Naive B cell (primary cell): Measurements from ENCODE around the gene CCNK. TPM values are rescaled to one million over a fixed set of nuclear protein-coding genes. Genes with fewer than 3 reads are reported as not detected.

Experiments
- ATAC-seq, 2 donors: fragments of 150-1000 bp; cut with Tn5 transposase; 2 replicates each; pipeline ENCODE4 v1.10.0; 2021; ENCODE audit warnings: low read depth in 2 of 2, mild to moderate bottlenecking in 2 of 2, moderate library complexity in 2 of 2
- DNase-seq: peaks from one replicate; pipeline ENCODE4 v3.0.0; 2022
- H3K27ac Mint-ChIP-seq, 6 donors: one replicate each; pipeline ENCODE4 v1.8.0; 2020 to 2022; ENCODE audit warnings: mild to moderate bottlenecking in 6 of 6, mixed read lengths in 6 of 6, moderate library complexity in 5 of 6, inconsistent platforms in 2 of 6
- H3K27me3 Mint-ChIP-seq, 3 donors: one replicate each; pipeline ENCODE4 v1.8.0; 2021 to 2022; ENCODE audit warnings: mixed read lengths in 3 of 3, mild to moderate bottlenecking in 1 of 3
- H3K36me3 Mint-ChIP-seq, 2 donors: one replicate each; pipeline ENCODE4 v1.8.0; 2020 to 2022; ENCODE audit warnings: mixed read lengths in 2 of 2, inconsistent platforms in 1 of 2, mild to moderate bottlenecking in 1 of 2
- H3K4me1 Mint-ChIP-seq, 3 donors: one replicate each; pipeline ENCODE4 v1.8.0; 2020 to 2022; ENCODE audit warnings: mixed read lengths in 3 of 3, inconsistent platforms in 1 of 3, mild to moderate bottlenecking in 1 of 3, moderate library complexity in 1 of 3
- H3K4me3 Mint-ChIP-seq, 8 donors: one replicate each; pipeline ENCODE4 v1.8.0; 2020 to 2022; ENCODE audit warnings: mild to moderate bottlenecking in 8 of 8, mixed read lengths in 8 of 8, moderate library complexity in 8 of 8, inconsistent platforms in 2 of 8
- H3K9me3 Mint-ChIP-seq, 7 donors: one replicate each; pipeline ENCODE4 v1.8.0; 2020 to 2022; ENCODE audit warnings: mixed read lengths in 7 of 7, mild to moderate bottlenecking in 5 of 7, inconsistent platforms in 2 of 7, moderate library complexity in 1 of 7
- polyA plus RNA-seq, 6 donors: library from polyadenylated mRNA; unstranded; fragments of 300-500 nt; fragmentation: Illumina TruSeq; gene quantifications; one replicate each; pipeline ENCODE4 v1.2.3, GENCODE V29; 2021; ENCODE audit warnings: low read depth in 6 of 6

Gene CCNK
- polyA plus RNA-seq, 6 donors from 2014 or later, result 15.5 to 30.7 (median 23.1) TPM

DNA sequence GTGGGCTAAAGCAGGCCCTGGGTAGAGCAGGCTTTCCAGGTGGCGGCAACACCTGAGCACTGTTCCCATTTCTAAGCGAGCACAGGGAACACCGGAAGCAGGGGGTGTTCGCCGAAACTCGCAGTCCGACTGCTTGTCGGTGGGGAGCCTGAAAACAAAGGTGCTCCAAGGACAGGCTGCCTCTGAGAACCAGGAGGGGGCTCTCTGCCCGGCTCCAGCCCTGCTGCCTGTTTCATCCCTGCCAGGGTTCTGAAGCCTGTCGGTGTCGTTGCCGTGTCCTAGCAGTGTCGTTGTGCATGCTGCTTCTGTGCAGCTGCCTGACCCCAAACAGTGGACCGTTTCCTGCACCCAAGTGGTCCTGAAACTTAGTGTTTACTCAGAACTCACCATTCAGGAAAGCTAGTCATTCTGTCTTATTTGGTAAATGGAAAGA lies 21.8 kb downstream of the CCNK start:
- H3K27ac Mint-ChIP-seq, result peak overlapping the region in 1 of 6 donors; percentile 77
- H3K4me1 Mint-ChIP-seq, result no peaks in the 10 kb centered on the region
- peaks cover 20 to 38% of the 10 kb centered on the region in 2 donors for H3K36me3 Mint-ChIP-seq
- DNase-seq (no peak), ATAC-seq (no peak)
- no peak overlapping the region for H3K4me3 Mint-ChIP-seq
- no peaks in the 10 kb centered on the region for H3K27me3 Mint-ChIP-seq
- no peaks in the 10 kb centered on the region for H3K9me3 Mint-ChIP-seq

DNA sequence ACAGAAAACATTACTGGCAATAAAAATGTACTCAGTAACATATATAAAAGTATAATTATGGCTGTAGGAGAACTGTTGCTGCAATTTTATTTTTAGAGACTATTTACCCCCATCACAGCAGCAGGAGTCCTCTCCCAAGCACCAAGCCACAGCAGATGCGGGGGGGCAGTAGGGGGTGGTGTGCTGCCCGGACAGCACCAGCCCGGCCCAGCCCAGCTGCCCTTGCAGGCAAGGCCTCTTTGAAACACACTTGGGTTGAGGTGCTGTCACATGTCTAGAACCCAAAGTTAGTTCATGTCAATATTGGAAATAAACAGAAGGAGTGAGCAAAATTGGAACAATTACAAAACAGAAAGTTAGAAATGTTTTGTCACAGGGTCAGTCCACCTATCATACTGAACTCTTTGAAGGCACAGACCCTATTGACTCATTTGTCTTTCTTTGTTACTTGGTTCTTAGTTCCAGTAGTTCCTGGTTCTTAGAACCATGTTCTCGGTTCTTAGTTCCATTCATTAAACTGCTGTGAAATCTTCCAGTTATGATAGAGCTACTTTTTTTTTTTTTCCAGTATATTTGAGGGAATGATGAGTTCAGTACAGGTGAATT lies 22.7 kb downstream of the CCNK start:
- H3K27ac Mint-ChIP-seq, result no peak overlapping the region
- H3K27me3 Mint-ChIP-seq, result no peaks in the 10 kb centered on the region

DNA sequence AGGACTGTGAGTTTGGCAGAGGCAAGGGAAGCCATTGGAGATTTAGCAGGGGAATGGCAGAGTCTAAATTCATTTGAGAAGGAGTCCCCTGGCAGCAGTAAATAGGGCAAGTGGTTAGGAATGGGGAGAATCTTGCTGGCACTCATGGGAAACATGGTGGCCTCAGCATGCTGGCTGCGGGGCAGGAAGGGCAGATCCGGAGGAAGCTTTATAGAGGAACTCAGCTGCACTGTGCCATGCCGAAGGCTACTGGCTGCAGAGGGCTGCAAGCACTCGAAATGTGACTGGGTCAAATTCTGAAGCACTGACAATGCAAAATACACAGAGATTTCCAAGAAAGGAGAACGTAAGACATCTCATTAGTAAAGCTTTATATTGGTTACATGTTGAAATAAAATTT lies 23.9 kb downstream of the CCNK start:
- ATAC-seq (no peak), DNase-seq (no peak)
- no peaks in the 10 kb centered on the region for H3K4me1 Mint-ChIP-seq
- H3K4me3 Mint-ChIP-seq, result no peak overlapping the region
- H3K9me3 Mint-ChIP-seq, result no peaks in the 10 kb centered on the region
- peak overlapping the region in 3 of 6 donors; percentile 11 to 63 (median 14) for H3K27ac Mint-ChIP-seq
- H3K27me3 Mint-ChIP-seq, result no peaks in the 10 kb centered on the region
- peaks cover 29 to 38% of the 10 kb centered on the region in 2 donors for H3K36me3 Mint-ChIP-seq

More for the DNA sequence above, 22.7 kb downstream of the CCNK start:
- Mint-ChIP-seq H3K4me1 (no peaks in the 10 kb centered on the region), H3K36me3 (peaks cover 29 to 38% of the 10 kb centered on the region in 2 donors), H3K9me3 (no peaks in the 10 kb centered on the region), H3K4me3 (no peak overlapping the region)
- ATAC-seq (no peak), DNase-seq (no peak)

DNA sequence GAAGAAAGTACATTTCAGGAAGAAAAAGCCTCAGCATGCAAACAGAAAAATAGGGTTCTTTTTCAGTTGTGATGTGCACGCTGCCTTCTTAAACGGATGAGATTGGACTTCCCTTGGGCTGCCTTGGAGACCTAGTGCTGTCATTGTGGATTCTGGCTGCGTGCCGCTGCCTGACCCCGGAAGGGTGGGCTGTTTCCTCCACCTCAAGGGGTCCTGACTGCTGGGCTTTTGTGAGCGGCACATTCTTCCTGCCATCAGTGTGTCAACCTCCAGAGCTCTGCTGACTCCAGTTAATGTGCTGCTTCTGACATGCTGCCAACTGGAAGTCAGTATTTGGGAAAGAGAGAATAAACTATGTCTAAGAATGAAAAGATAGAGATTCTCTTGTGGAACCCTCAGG lies 25.1 kb downstream of the CCNK start:
- Mint-ChIP-seq H3K27ac (no peak overlapping the region), H3K36me3 (peaks cover 29 to 38% of the 10 kb centered on the region in 2 donors), H3K4me3 (peak overlapping the region in 1 of 8 donors; percentile 19)

DNA sequence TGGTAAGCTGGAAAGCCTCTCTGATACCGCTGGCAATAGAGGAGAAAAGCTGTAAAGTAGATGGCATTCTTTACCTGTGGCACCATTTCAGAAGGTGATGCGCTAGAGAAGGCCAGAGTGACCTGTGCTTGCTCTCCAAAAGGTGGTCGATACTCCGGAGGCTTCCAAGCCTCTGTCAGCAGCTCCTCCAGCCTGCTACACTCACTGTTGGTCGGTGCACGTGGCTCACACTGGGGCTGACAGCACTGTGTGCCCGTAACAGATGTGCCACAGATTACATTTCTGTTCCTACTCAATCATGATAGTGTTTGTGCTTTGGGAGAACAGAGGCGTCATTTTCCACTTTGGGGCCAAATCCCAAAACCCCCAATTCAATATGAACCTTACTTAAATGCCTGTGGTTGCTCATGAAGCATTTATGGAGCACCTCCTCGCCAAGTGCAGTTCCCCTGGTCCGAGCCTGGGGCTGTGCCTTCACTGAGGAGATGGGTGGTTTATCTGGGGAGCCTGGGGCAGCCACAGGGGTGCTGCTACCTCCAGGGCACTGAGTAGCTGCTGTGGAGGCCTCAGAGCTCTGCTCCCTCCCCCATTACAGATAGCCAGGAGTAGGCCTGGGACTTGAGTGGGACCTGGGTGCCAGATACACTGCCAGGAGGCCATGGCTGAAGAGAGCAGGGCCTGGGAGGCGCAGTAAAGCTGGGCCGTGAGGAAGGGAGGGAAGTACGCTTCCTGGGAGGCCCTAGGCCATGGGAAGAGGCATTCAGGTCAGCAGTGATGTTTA lies 26.8 kb downstream of the CCNK start:
- peak overlapping the region in 2 of 6 donors; percentile 15 to 33 for H3K27ac Mint-ChIP-seq
- no peak for DNase-seq
- H3K9me3 Mint-ChIP-seq, result no peaks in the 10 kb centered on the region
- no peak for ATAC-seq
- no peak overlapping the region for H3K4me3 Mint-ChIP-seq
- no peaks in the 10 kb centered on the region for H3K4me1 Mint-ChIP-seq
- peaks cover 29 to 30% of the 10 kb centered on the region in 2 donors for H3K36me3 Mint-ChIP-seq
- H3K27me3 Mint-ChIP-seq, result no peaks in the 10 kb centered on the region

More for the DNA sequence above, 25.1 kb downstream of the CCNK start:
- ATAC-seq (no peak), DNase-seq (no peak)
- H3K27me3 Mint-ChIP-seq, result no peaks in the 10 kb centered on the region
- no peaks in the 10 kb centered on the region for H3K9me3 Mint-ChIP-seq
- no peaks in the 10 kb centered on the region for H3K4me1 Mint-ChIP-seq

DNA sequence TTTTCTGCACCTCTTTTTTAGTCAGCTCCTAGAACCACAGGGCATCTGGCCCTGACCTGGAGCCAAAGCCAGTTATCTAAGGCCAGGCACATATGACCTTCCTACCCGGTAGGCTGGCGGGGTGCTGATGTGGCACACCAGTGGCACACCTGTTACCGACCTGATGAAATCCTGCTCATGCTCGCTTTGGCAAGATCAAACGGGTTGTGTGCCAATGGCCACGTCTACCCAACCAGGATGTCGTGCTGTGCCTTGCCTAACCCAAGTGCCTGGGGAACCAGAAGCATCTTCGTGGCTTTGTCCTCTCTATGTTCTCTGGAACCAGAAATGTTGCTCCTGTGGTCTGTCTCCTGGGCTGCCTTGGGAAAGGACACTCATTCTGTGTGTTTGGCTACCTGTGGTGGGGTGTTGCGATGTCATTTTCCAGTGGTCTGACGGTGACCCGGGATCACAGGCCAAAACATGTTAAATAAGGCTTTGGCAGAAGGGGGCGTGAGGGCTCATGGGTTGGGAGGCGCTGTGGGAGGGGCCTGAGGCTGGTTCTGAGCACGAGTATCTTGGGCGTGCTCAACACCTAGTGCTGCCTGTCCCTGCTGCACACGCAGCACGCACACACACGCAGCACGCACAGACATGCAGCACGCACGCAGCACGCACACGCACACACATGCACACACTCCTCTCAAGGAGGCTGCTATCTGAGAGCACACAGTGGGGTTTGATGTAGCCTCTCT lies 27.9 kb downstream of the CCNK start:
- peaks cover 25 to 29% of the 10 kb centered on the region in 2 donors for H3K36me3 Mint-ChIP-seq
- H3K4me3 Mint-ChIP-seq, result no peak overlapping the region
- peak overlapping the region in 2 of 6 donors; percentile 15 to 63 for H3K27ac Mint-ChIP-seq
- no peaks in the 10 kb centered on the region for H3K4me1 Mint-ChIP-seq
- no peak for DNase-seq
- no peaks in the 10 kb centered on the region for H3K9me3 Mint-ChIP-seq
- no peaks in the 10 kb centered on the region for H3K27me3 Mint-ChIP-seq
- ATAC-seq, result no peak

DNA sequence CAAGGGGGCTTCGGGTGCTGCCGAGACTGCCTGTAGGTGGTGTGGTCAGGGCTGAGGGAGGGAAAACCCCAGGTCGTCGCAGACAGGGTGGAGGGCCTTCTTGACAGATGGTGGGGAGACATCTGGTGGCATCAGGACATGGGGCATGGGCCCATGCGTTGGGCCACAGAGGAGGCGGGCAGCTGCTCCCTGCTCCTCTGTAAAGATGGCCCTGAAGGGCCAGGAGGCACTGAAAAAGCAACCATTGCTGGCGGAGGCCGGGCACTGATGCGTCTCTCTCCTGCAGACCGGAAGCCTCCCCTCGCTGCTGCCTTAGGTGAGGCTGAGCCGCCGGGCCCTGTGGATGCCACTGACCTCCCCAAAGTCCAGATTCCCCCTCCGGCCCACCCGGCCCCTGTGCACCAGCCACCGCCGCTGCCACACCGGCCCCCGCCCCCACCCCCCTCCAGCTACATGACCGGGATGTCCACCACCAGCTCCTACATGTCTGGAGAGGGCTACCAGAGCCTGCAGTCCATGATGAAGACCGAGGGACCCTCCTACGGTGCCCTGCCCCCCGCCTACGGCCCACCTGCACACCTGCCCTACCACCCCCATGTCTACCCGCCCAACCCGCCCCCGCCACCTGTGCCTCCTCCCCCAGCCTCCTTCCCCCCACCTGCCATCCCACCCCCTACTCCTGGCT lies 28.8 kb downstream of the CCNK start:
- H3K36me3 Mint-ChIP-seq, result peaks cover 20 to 22% of the 10 kb centered on the region in 2 donors
- no peak for DNase-seq
- no peak overlapping the region for H3K4me3 Mint-ChIP-seq
- H3K4me1 Mint-ChIP-seq, result no peaks in the 10 kb centered on the region
- no peaks in the 10 kb centered on the region for H3K27me3 Mint-ChIP-seq
- no peak for ATAC-seq
- no peak overlapping the region for H3K27ac Mint-ChIP-seq
- no peaks in the 10 kb centered on the region for H3K9me3 Mint-ChIP-seq

DNA sequence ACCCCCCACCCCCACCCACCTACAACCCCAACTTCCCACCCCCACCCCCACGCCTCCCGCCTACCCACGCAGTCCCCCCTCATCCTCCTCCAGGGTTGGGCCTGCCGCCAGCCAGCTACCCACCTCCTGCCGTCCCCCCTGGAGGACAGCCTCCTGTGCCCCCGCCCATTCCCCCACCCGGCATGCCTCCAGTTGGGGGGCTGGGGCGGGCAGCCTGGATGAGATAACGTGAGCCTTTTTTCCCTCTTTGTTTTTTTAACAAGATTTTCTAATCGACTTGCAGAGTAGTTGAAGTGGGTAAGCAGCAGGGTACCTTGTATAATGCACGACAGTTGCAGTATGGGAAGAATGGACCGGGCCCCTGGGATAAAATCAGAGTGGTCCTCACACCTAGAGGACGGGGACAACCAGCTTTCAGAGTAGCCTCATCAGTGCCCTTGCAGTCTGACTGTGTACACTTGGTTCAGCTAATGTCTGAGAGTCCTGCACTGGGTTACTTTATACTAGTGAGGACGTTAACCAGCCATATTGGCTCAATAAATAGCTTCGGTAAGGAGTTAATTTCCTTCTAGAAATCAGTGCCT lies 29.4 kb downstream of the CCNK start:
- Mint-ChIP-seq H3K27me3 (no peaks in the 10 kb centered on the region), H3K4me3 (no peak overlapping the region), H3K27ac (peak overlapping the region in 1 of 6 donors; percentile 6), H3K36me3 (peaks cover 18 to 19% of the 10 kb centered on the region in 2 donors), H3K9me3 (no peaks in the 10 kb centered on the region), H3K4me1 (no peaks in the 10 kb centered on the region)
- ATAC-seq (no peak), DNase-seq (no peak)

DNA sequence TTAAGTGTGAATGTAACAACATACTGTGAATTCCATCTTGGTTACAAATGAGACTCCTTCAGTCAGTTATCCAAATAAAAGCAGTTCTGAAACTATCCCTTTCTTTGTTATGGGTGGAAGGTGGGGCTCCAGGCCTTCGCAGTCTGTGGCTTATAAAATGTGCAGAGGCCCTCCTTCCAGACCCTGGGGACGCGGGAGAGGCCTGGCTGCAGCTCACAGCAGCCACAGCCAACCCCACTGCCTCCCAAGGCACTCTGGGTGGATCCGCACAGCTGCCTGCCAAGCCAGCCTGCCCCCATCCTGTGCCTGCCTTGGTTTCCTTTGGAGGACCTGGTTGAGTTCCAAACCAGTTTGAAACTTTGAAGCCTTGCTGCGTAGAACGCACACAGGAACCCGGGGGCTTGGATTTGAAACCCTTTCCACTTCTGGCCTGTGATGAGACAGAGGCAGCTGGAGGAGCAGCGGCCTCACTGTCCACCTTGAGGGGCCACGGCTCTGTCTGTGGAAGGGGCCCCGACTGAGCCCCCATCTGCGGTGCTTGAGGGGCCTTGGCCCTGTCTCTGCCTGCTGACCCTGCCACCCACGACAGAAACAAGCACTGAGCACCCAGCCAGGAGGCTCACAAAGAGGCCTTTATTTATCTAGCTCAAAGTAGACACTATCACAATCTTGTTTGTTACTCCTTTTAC lies 30.4 kb downstream of the CCNK start:
- no peak for ATAC-seq
- no peaks in the 10 kb centered on the region for H3K4me1 Mint-ChIP-seq
- H3K36me3 Mint-ChIP-seq, result peaks cover 10 to 12% of the 10 kb centered on the region in 2 donors
- no peak for DNase-seq
- no peak overlapping the region for H3K27ac Mint-ChIP-seq
- H3K27me3 Mint-ChIP-seq, result no peaks in the 10 kb centered on the region
- H3K9me3 Mint-ChIP-seq, result no peaks in the 10 kb centered on the region
- no peak overlapping the region for H3K4me3 Mint-ChIP-seq

DNA sequence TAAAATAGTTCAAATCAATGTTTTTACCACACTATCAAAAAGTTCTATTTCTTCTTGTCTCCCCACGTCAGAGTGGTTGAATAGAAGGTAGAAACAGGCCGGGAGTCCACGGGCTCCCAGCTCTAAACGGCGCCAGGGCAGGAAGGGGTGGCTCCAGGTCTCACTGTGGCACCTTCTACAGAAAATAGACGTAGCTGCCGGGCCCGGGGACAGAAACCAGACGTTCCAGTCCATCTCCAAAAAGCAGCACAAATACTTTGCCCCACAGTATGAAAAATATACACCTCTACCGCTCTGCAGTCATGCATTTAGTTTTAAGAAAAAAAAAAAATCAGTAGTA lies 30.9 kb downstream of the CCNK start:
- no peak overlapping the region for H3K27ac Mint-ChIP-seq
- H3K9me3 Mint-ChIP-seq, result no peaks in the 10 kb centered on the region
- DNase-seq, result no peak
- no peaks in the 10 kb centered on the region for H3K4me1 Mint-ChIP-seq
- H3K27me3 Mint-ChIP-seq, result no peaks in the 10 kb centered on the region
- peaks cover 6 to 9% of the 10 kb centered on the region in 2 donors for H3K36me3 Mint-ChIP-seq
- ATAC-seq, result no peak
- no peak overlapping the region for H3K4me3 Mint-ChIP-seq

DNA sequence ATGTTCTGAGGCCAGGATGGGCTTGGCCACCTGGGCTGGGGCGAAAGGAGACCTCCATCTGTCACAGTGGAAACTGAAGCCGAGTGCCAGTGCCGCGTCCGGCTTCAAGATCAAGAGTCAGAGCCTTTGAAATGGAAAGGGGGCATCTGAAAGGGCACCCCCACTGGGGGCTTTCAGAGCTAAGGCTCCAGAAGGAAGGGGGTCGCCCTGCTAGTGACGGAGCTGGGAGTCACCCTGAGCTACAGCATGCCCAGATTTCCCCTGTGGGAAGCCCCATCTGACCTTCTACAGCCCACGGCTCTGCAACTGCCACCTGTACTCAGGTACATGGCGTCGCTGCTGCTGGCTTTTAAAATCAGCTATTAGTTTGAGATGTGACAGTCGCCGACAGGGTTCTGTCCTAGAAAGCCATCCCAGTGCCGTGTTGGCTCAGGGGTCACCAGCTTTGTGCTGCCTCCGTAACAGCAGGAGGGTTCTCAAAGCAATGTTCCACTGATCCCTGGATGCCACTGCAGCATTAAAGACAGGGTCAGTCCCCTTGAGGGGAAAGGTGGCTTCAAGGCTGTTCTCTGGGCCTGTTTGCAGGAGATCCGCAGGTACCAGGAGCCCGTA lies 31.5 kb downstream of the CCNK start:
- Mint-ChIP-seq H3K27me3 (no peaks in the 10 kb centered on the region), H3K4me1 (no peaks in the 10 kb centered on the region), H3K9me3 (no peaks in the 10 kb centered on the region), H3K36me3 (peaks cover under 1 to 9% of the 10 kb centered on the region in 2 donors), H3K27ac (peak overlapping the region in 1 of 6 donors; percentile 78), H3K4me3 (no peak overlapping the region)
- DNase-seq (no peak), ATAC-seq (peak in 1 of 2 donors; percentile 23)

DNA sequence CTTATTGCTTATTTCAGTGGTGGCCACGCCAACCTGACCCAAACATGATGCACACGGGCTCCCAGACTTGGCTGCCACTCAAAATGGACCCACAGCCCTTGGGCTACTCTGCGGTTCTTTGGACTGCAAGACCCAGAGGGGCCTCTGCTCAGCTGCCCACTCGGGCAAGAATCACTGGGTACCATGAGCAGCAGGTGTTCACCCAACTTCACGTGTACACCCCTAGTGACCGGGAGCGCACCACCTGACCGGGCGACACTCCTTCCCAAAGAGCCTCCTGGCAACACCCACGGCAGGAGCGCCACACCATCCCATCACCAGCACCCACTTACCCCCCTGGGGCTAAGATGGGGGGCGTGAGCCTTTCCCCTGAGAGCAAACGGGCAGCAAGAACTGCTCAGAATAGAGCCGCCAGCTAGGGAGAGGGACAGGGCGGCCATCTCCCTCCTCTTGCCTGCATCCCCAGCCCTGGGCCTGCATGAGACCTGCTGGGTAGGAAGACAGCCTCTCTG lies 32.0 kb downstream of the CCNK start:
- no peaks in the 10 kb centered on the region for H3K4me1 Mint-ChIP-seq
- peak overlapping the region in 3 of 6 donors; percentile 47 to 78 (median 69) for H3K27ac Mint-ChIP-seq
- ATAC-seq (peak in 1 of 2 donors; percentile 3), DNase-seq (no peak)
- peak overlapping the region in 1 of 8 donors; percentile 42 for H3K4me3 Mint-ChIP-seq
- H3K36me3 Mint-ChIP-seq, result peaks cover 0 to 7% of the 10 kb centered on the region in 2 donors
- no peaks in the 10 kb centered on the region for H3K27me3 Mint-ChIP-seq
- no peaks in the 10 kb centered on the region for H3K9me3 Mint-ChIP-seq
